Osteoblast (primary cell): ENCODE data around the gene FXR1. TPM values are rescaled to one million over a fixed set of nuclear protein-coding genes. Genes with fewer than 3 reads are reported as not detected.

ENCODE experiments used
- DNase-seq: peaks from one replicate; pipeline ENCODE4 v3.0.0; 2011; ENCODE audit warnings: low spot score, mixed read lengths; ENCODE audit not compliant: insufficient read length; ENCODE audit errors: missing footprints
- H2AFZ ChIP-seq: 2 replicates; pipeline ENCODE4 v1.6.0; 2011; ENCODE audit warnings: mild to moderate bottlenecking, low read length
- H3K27ac ChIP-seq: 2 replicates; pipeline ENCODE4 v1.5.1; 2011; ENCODE audit warnings: mild to moderate bottlenecking, low read depth, low read length, moderate library complexity
- H3K27me3 ChIP-seq: 2 replicates; pipeline ENCODE4 v1.6.0; 2012; ENCODE audit warnings: mild to moderate bottlenecking, control low read depth, inconsistent platforms, low read length, moderate library complexity; ENCODE audit not compliant: insufficient read depth
- H3K36me3 ChIP-seq: 2 replicates; pipeline ENCODE4 v1.5.1; 2011; ENCODE audit warnings: mild to moderate bottlenecking, low read length, control low read depth, moderate library complexity; ENCODE audit not compliant: insufficient read depth
- H3K4me1 ChIP-seq: 2 replicates; pipeline ENCODE4 v1.5.1; 2011; ENCODE audit warnings: mild to moderate bottlenecking, low read length, control low read depth, moderate library complexity; ENCODE audit not compliant: insufficient read depth
- H3K4me2 ChIP-seq: 2 replicates; pipeline ENCODE4 v1.6.0; 2011; ENCODE audit warnings: mild to moderate bottlenecking, low read length; ENCODE audit not compliant: insufficient read depth
- H3K4me3 ChIP-seq: fragments of 200-600 bp; sonication (generic); 3 replicates; pipeline ENCODE4 v1.5.1; 2012; ENCODE audit warnings: mild to moderate bottlenecking, low read length, inconsistent platforms; ENCODE audit not compliant: insufficient read depth
- H3K79me2 ChIP-seq: 2 replicates; pipeline ENCODE4 v1.6.0; 2012; ENCODE audit warnings: mild to moderate bottlenecking, low read length, control low read depth, inconsistent platforms; ENCODE audit not compliant: insufficient read depth
- H3K9me3 ChIP-seq: 2 replicates; pipeline ENCODE4 v1.5.1; 2011; ENCODE audit warnings: low read depth, low read length, control low read depth
- H4K20me1 ChIP-seq: 2 replicates; pipeline ENCODE4 v1.6.0; 2012; ENCODE audit warnings: mild to moderate bottlenecking, low read length, control low read depth; ENCODE audit not compliant: insufficient read depth
- CTCF ChIP-seq: IDR thresholded peaks from 2 replicates; pipeline ENCODE4 v1.5.1; 2011; ENCODE audit warnings: mild to moderate bottlenecking, low read depth, low read length, moderate library complexity; ENCODE audit errors: extremely low read depth
- total RNA-seq: library from RNA; depleted of rRNA; stranded (reverse); fragments of >200 nt; gene quantifications from 2 replicates; pipeline ENCODE4 v1.2.3, GENCODE V29; 2012

FXR1 gene
- total RNA-seq, 1 donor, result 110 TPM

GRCh38 chr3:180926526-180926925, 14.1 kb downstream of the FXR1 start:
- Histone ChIP-seq H3K27me3 (no peaks in the 10 kb centered on the region), H3K27ac (no peak overlapping the region), H4K20me1 (peaks cover 54% of the 10 kb centered on the region), H3K36me3 (peaks cover 3% of the 10 kb centered on the region), H2AFZ (no peak overlapping the region), H3K9me3 (no peaks in the 10 kb centered on the region), H3K4me2 (no peak overlapping the region), H3K4me3 (no peak overlapping the region), H3K79me2 (peaks cover 99% of the 10 kb centered on the region), H3K4me1 (peaks cover 9% of the 10 kb centered on the region)
- no peak for TF ChIP-seq CTCF
- no peak for DNase-seq

GRCh38 chr3:180929376-180929775, 16.9 kb downstream of the FXR1 start:
- H3K9me3 ChIP-seq, result no peaks in the 10 kb centered on the region

DNA sequence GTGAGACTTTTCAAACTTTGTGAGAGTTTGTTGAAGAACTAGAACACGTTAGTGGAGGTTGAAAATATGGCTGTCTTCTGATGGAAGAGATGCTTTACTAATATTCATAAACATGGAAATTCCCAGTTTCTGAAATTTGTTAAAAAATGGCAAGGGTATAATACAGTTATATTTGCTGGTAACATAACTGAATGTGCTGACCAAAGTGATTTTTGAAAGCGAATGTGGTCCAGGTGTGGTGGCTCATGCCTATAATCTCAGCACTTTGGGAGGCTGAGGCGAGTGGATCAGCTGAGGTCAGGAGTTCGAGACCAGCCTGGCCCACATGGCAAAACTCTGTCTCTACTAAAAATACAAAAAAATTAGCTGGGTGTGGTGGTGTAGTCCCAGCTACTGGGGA, 18.1 kb downstream of the FXR1 start:
- Histone ChIP-seq H3K27me3 (no peaks in the 10 kb centered on the region), H3K79me2 (peaks cover 99% of the 10 kb centered on the region), H3K4me1 (peaks cover 7% of the 10 kb centered on the region), H3K4me2 (no peak overlapping the region), H3K9me3 (no peaks in the 10 kb centered on the region), H3K36me3 (peaks cover 8% of the 10 kb centered on the region), H3K27ac (no peak overlapping the region), H4K20me1 (peaks cover 45% of the 10 kb centered on the region), H2AFZ (no peak overlapping the region), H3K4me3 (no peak overlapping the region)
- TF ChIP-seq CTCF, result no peak
- DNase-seq, result no peak

More at GRCh38 chr3:180929376-180929775, 16.9 kb downstream of the FXR1 start:
- peaks cover 9% of the 10 kb centered on the region for H3K4me1 ChIP-seq
- no peak overlapping the region for H2AFZ ChIP-seq
- TF ChIP-seq CTCF, result no peak
- H3K79me2 ChIP-seq, result peaks cover 99% of the 10 kb centered on the region
- no peak overlapping the region for H3K27ac ChIP-seq
- peaks cover 41% of the 10 kb centered on the region for H4K20me1 ChIP-seq
- no peak overlapping the region for H3K4me3 ChIP-seq
- DNase-seq, result no peak
- no peak overlapping the region for H3K4me2 ChIP-seq
- H3K27me3 ChIP-seq, result no peaks in the 10 kb centered on the region
- peaks cover 4% of the 10 kb centered on the region for H3K36me3 ChIP-seq

DNA sequence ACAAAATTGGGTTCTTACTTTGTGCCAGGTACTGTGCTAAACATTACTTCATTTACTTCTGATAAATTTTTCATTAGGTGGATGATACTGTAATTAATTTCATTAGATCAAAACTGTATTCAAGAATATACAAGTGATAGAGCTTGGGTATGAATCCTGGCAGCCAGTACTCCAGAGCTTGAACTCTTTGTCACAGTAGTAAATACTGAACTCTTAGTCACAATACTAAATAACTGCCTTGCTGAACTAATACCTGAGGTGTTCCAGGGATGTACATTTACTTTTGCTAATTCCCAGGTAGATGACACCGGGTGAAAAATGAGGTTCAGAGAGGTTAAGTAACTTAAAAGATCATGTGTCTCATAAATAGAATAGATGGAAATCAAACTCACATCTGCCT, 20.3 kb downstream of the FXR1 start:
- Histone ChIP-seq H3K79me2 (peaks cover 99% of the 10 kb centered on the region), H3K36me3 (peaks cover 26% of the 10 kb centered on the region), H3K4me1 (no peaks in the 10 kb centered on the region), H3K9me3 (no peaks in the 10 kb centered on the region), H3K27me3 (no peaks in the 10 kb centered on the region), H3K4me3 (no peak overlapping the region), H3K27ac (no peak overlapping the region), H2AFZ (no peak overlapping the region), H4K20me1 (peaks cover 37% of the 10 kb centered on the region), H3K4me2 (no peak overlapping the region)
- DNase-seq, result no peak
- TF ChIP-seq CTCF, result no peak
